Naive thymus-derived CD8-positive, alpha-beta T cell (primary cell): ENCODE measurements around the gene B9D1. TPM values are rescaled to one million over a fixed set of nuclear protein-coding genes. Genes with fewer than 3 reads are reported as not detected.

Experiments used
- ATAC-seq, 2 donors: fragments of 150-1000 bp; cut with Tn5 transposase in 1 of 2; sonication (Bioruptor Pico), chemical (Tn5 transposase) in 1 of 2; 1 replicate in 1 of 2; 2 replicates in 1 of 2; pipeline ENCODE4 v1.10.0; 2021; ENCODE audit warnings: mild to moderate bottlenecking in 2 of 2, moderate library complexity in 2 of 2
- POLR2A ChIA-PET: fragments of 350-600 bp; sonication (Branson Sonifier 250); formaldehyde crosslinking; loops from one replicate; lab custom pipeline; 2021; ENCODE audit warnings: antibody characterized with exemption; lab: Charles Lee
- DNase-seq, 10 donors: peaks; one replicate each; pipeline versions ENCODE4 v3.0.0 to v3.0.0-alpha.2; 2020 to 2022
- H3K27ac Mint-ChIP-seq, 10 donors: one replicate each; pipeline ENCODE4 v1.8.0; 2020 to 2022; ENCODE audit warnings: mild to moderate bottlenecking in 10 of 10, mixed read lengths in 10 of 10, moderate library complexity in 4 of 10, inconsistent platforms in 1 of 10
- H3K27me3 Mint-ChIP-seq, 5 donors: one replicate each; pipeline ENCODE4 v1.8.0; 2021 to 2022; ENCODE audit warnings: mixed read lengths in 5 of 5
- H3K36me3 Mint-ChIP-seq, 3 donors: one replicate each; pipeline ENCODE4 v1.8.0; 2020 to 2022; ENCODE audit warnings: mixed read lengths in 3 of 3, mild to moderate bottlenecking in 2 of 3, inconsistent platforms in 1 of 3
- H3K4me1 Mint-ChIP-seq, 4 donors: one replicate each; pipeline ENCODE4 v1.8.0; 2021 to 2022; ENCODE audit warnings: mixed read lengths in 4 of 4
- H3K4me3 Mint-ChIP-seq, 10 donors: one replicate each; pipeline ENCODE4 v1.8.0; 2020 to 2022; ENCODE audit warnings: mild to moderate bottlenecking in 10 of 10, mixed read lengths in 10 of 10, moderate library complexity in 6 of 10, inconsistent platforms in 1 of 10
- H3K9me3 Mint-ChIP-seq, 9 donors: one replicate each; pipeline ENCODE4 v1.8.0; 2020 to 2022; ENCODE audit warnings: mixed read lengths in 9 of 9, mild to moderate bottlenecking in 3 of 9, inconsistent platforms in 1 of 9, moderate library complexity in 1 of 9
- polyA plus RNA-seq, 3 donors: library from polyadenylated mRNA; unstranded; fragments of 300-500 nt; fragmentation: Illumina TruSeq; gene quantifications; one replicate each; pipeline ENCODE4 v1.2.3, GENCODE V29; 2021
- total RNA-seq, 8 experiments: library from RNA in 2 of 8; stranded (reverse) in 2 of 8; gene quantifications; one replicate each; pipeline ENCODE4 v1.2.3 and lab custom pipeline; 2021 to 2026

The B9D1 gene
- total and polyA plus RNA-seq, 5 experiments from 2014 or later = 0.75 to 3.1 (median 1.8) TPM

- H3K4me1 Mint-ChIP-seq = peaks cover 11 to 20% (median 17%) of the 10 kb centered on the region in 4 donors
- no peaks in the 10 kb centered on the region for H3K9me3 Mint-ChIP-seq
- H3K4me3 Mint-ChIP-seq = no peak overlapping the region
- ATAC-seq = no peak
- H3K27ac Mint-ChIP-seq = no peak overlapping the region
- POLR2A ChIA-PET = interaction anchor here (0.9 kb wide), 1 partner anchor 8 kb away, joined by 4 read pairs; the partner anchor contains the start of gene MAPK7
- no peak for DNase-seq
- H3K36me3 Mint-ChIP-seq = peaks cover 0 to 13% (median under 1%) of the 10 kb centered on the region in 3 donors
- H3K27me3 Mint-ChIP-seq = peaks cover 0 to 8% (median 2%) of the 10 kb centered on the region in 5 donors
Observed at GRCh38 chr17:19386051-19386929, 23.8 kb upstream of the B9D1 start.

- peaks cover 0 to 8% (median 2%) of the 10 kb centered on the region in 5 donors for H3K27me3 Mint-ChIP-seq
- POLR2A ChIA-PET = no interaction called here
- H3K36me3 Mint-ChIP-seq = peaks cover 0 to 20% (median 6%) of the 10 kb centered on the region in 3 donors
- H3K4me3 Mint-ChIP-seq = no peak overlapping the region
- H3K27ac Mint-ChIP-seq = peak overlapping the region in 1 of 10 donors; percentile 50
- H3K9me3 Mint-ChIP-seq = no peaks in the 10 kb centered on the region
- peaks cover 11 to 20% (median 17%) of the 10 kb centered on the region in 4 donors for H3K4me1 Mint-ChIP-seq
- DNase-seq (no peak), ATAC-seq (no peak)
Observed at GRCh38 chr17:19385521-19385983, 23.0 kb upstream of the B9D1 start.

- Mint-ChIP-seq H3K4me1 (peaks cover 11 to 20% (median 17%) of the 10 kb centered on the region in 4 donors), H3K9me3 (no peaks in the 10 kb centered on the region), H3K27me3 (peaks cover 0 to 8% (median 2%) of the 10 kb centered on the region in 5 donors), H3K4me3 (no peak overlapping the region), H3K36me3 (peaks cover 0 to 23% (median 7%) of the 10 kb centered on the region in 3 donors), H3K27ac (peak overlapping the region in 1 of 10 donors; percentile 37)
- POLR2A ChIA-PET = no interaction called here
- ATAC-seq (no peak), DNase-seq (no peak)
Observed at GRCh38 chr17:19384723-19385391, 22.3 kb upstream of the B9D1 start.

- H3K4me1 Mint-ChIP-seq = peaks cover 14 to 25% (median 19%) of the 10 kb centered on the region in 4 donors
- POLR2A ChIA-PET = interaction anchor here (0.6 kb wide), 1 partner anchor 16 kb away, joined by 6 read pairs; no protein-coding TSS in a partner anchor
- no peak overlapping the region for H3K4me3 Mint-ChIP-seq
- no peak for ATAC-seq
- H3K36me3 Mint-ChIP-seq = peaks cover 0 to 23% (median 7%) of the 10 kb centered on the region in 3 donors
- peak overlapping the region in 4 of 10 donors; percentile 21 to 74 (median 52) for H3K27ac Mint-ChIP-seq
- H3K27me3 Mint-ChIP-seq = peaks cover 0 to 8% (median 0%) of the 10 kb centered on the region in 5 donors
- H3K9me3 Mint-ChIP-seq = no peaks in the 10 kb centered on the region
- no peak for DNase-seq
Observed at GRCh38 chr17:19383681-19384470, 21.4 kb upstream of the B9D1 start.

GRCh38 chr17:19382531-19383444, 20.3 kb upstream of the B9D1 start:
- Mint-ChIP-seq H3K9me3 (no peaks in the 10 kb centered on the region), H3K36me3 (peaks cover 0 to 23% (median 7%) of the 10 kb centered on the region in 3 donors), H3K4me1 (peaks cover 12 to 21% (median 16%) of the 10 kb centered on the region in 4 donors), H3K27me3 (peaks cover 0 to 6% (median 0%) of the 10 kb centered on the region in 5 donors), H3K4me3 (no peak overlapping the region), H3K27ac (no peak overlapping the region)
- POLR2A ChIA-PET = no interaction called here
- DNase-seq (no peak), ATAC-seq (no peak)

DNA sequence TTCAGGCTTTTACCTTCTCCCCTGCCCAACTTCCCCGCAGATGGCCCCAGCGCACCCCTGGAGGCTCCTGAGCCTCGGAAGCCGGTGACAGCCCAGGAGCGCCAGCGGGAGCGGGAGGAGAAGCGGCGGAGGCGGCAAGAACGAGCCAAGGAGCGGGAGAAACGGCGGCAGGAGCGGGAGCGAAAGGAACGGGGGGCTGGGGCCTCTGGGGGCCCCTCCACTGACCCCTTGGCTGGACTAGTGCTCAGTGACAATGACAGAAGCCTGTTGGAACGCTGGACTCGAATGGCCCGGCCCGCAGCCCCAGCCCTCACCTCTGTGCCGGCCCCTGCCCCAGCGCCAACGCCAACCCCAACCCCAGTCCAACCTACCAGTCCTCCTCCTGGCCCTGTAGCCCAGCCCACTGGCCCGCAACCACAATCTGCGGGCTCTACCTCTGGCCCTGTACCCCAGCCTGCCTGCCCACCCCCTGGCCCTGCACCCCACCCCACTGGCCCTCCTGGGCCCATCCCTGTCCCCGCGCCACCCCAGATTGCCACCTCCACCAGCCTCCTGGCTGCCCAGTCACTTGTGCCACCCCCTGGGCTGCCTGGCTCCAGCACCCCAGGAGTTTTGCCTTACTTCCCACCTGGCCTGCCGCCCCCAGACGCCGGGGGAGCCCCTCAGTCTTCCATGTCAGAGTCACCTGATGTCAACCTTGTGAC, 19.4 kb upstream of the B9D1 start:
- DNase-seq = no peak
- H3K4me1 Mint-ChIP-seq = peaks cover 15 to 27% (median 17%) of the 10 kb centered on the region in 4 donors

DNA sequence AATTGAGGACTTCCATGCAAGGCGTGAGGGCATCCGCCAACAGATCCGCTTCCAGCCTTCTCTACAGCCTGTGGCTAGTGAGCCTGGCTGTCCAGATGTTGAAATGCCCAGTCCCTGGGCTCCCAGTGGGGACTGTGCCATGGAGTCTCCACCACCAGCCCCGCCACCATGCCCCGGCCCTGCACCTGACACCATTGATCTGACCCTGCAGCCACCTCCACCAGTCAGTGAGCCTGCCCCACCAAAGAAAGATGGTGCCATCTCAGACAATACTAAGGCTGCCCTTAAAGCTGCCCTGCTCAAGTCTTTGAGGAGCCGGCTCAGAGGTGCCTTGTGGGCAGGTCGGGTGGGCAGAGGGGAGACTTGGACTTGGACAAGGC, 18.8 kb upstream of the B9D1 start:
- ATAC-seq = no peak
- POLR2A ChIA-PET = no interaction called here
- peaks cover 0 to 23% (median 7%) of the 10 kb centered on the region in 3 donors for H3K36me3 Mint-ChIP-seq
- H3K4me3 Mint-ChIP-seq = peak overlapping the region in 1 of 10 donors; percentile 39
- H3K4me1 Mint-ChIP-seq = peaks cover 18 to 28% (median 20%) of the 10 kb centered on the region in 4 donors
- no peaks in the 10 kb centered on the region for H3K9me3 Mint-ChIP-seq
- no peaks in the 10 kb centered on the region for H3K27me3 Mint-ChIP-seq
- DNase-seq = no peak
- H3K27ac Mint-ChIP-seq = no peak overlapping the region

More for the DNA sequence above, 19.4 kb upstream of the B9D1 start:
- no peak for ATAC-seq
- H3K9me3 Mint-ChIP-seq = no peaks in the 10 kb centered on the region
- H3K27ac Mint-ChIP-seq = peak overlapping the region in 1 of 10 donors; percentile 56
- H3K27me3 Mint-ChIP-seq = no peaks in the 10 kb centered on the region
- peaks cover 0 to 23% (median 7%) of the 10 kb centered on the region in 3 donors for H3K36me3 Mint-ChIP-seq
- H3K4me3 Mint-ChIP-seq = no peak overlapping the region
- POLR2A ChIA-PET = no interaction called here

DNA sequence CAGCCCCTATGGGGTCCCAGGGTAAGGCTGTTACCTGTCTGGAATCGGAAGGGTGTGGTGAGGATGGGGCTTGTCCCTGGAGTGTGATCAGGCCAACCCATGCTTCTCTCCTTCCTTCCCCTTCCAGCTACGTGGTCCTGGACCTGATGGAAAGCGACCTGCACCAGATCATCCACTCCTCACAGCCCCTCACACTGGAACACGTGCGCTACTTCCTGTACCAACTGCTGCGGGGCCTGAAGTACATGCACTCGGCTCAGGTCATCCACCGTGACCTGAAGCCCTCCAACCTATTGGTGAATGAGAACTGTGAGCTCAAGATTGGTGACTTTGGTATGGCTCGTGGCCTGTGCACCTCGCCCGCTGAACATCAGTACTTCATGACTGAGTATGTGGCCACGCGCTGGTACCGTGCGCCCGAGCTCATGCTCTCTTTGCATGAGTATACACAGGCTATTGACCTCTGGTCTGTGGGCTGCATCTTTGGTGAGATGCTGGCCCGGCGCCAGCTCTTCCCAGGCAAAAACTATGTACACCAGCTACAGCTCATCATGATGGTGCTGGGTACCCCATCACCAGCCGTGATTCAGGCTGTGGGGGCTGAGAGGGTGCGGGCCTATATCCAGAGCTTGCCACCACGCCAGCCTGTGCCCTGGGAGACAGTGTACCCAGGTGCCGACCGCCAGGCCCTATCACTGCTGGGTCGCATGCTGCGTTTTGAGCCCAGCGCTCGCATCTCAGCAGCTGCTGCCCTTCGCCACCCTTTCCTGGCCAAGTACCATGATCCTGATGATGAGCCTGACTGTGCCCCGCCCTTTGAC, 18.2 kb upstream of the B9D1 start:
- H3K9me3 Mint-ChIP-seq = no peaks in the 10 kb centered on the region
- ATAC-seq (no peak), DNase-seq (no peak)
- no peaks in the 10 kb centered on the region for H3K27me3 Mint-ChIP-seq
- peak overlapping the region in 4 of 10 donors; percentile 29 to 45 (median 34) for H3K4me3 Mint-ChIP-seq
- peaks cover 0 to 23% (median 7%) of the 10 kb centered on the region in 3 donors for H3K36me3 Mint-ChIP-seq
- peaks cover 18 to 27% (median 21%) of the 10 kb centered on the region in 4 donors for H3K4me1 Mint-ChIP-seq
- H3K27ac Mint-ChIP-seq = peak overlapping the region in 3 of 10 donors; percentile 19 to 76 (median 21)
- POLR2A ChIA-PET = interaction anchor here (1.6 kb wide), 1 partner anchor 15 kb away, joined by 3 read pairs; no protein-coding TSS in a partner anchor

DNA sequence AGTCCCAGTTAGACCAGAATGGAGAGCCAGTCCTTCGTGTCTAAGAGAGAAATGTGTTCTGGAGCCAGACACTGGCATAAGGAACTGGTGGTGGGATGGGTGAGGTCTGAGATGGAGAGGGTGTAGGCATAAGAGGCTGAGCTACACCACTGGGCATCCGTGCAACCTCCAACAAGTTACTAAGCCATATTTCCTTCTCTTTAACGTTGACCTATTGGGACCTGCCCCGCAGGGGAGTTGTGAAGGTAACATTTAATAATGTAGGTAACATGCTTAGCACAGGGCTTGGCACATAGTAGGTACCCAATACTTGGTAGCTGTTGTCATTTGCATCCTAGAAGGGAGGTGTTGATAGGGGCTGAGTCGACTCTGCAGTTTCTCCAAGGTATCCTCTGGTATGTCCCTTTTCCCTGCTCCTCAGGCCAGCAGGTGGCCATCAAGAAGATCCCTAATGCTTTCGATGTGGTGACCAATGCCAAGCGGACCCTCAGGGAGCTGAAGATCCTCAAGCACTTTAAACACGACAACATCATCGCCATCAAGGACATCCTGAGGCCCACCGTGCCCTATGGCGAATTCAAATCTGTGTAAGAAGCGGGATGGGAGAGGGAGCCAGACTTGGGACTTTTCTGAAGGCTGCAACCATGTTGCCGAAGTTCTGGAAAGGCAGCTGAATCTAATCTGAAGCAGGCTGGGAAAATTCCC, 17.0 kb upstream of the B9D1 start:
- DNase-seq (no peak), ATAC-seq (no peak)
- Mint-ChIP-seq H3K9me3 (no peaks in the 10 kb centered on the region), H3K4me3 (peak overlapping the region; percentile 58 to 100 (median 99)), H3K27ac (peak overlapping the region in 9 of 10 donors; percentile 11 to 99 (median 79)), H3K27me3 (no peaks in the 10 kb centered on the region), H3K4me1 (peaks cover 17 to 25% (median 20%) of the 10 kb centered on the region in 4 donors), H3K36me3 (peaks cover 0 to 22% (median 7%) of the 10 kb centered on the region in 3 donors)
- POLR2A ChIA-PET = interaction anchor here (1.6 kb wide), 1 partner anchor 14 kb away, joined by 3 read pairs; no protein-coding TSS in a partner anchor
